PFSK-1 (cell line): ENCODE data around the gene KCNMB2.

Experiments
- POLR2AphosphoS5 ChIP-seq: IDR thresholded peaks from 2 replicates; pipeline ENCODE4 v1.6.1; 2012; ENCODE audit warnings: low read depth, mild to moderate bottlenecking, control low read depth, low read length, moderate library complexity
- REST ChIP-seq, 2 experiments: IDR thresholded peaks; 2 replicates each; pipeline versions ENCODE4 v1.6.1 to v1.8.0; 2011 to 2012; ENCODE audit warnings: low read depth in 2 of 2, low read length in 2 of 2, control low read depth in 1 of 2, inconsistent platforms in 1 of 2, mild to moderate bottlenecking in 1 of 2, moderate library complexity in 1 of 2; ENCODE audit not compliant: insufficient read depth in 1 of 2
- SIN3A ChIP-seq: IDR thresholded peaks from 2 replicates; pipeline ENCODE4 v1.6.1; 2012; ENCODE audit warnings: mild to moderate bottlenecking, low read length, moderate library complexity, borderline replicate concordance; ENCODE audit not compliant: insufficient read depth
- TAF1 ChIP-seq: IDR thresholded peaks from 2 replicates; pipeline ENCODE4 v1.6.1; 2012; ENCODE audit warnings: low read length, control low read depth, borderline replicate concordance; ENCODE audit not compliant: insufficient read depth

- TF ChIP-seq POLR2AphosphoS5 (no peak), REST (IDR thresholded peaks at IDR 0.05; ENCODE audit: insufficient read depth in 1 of 2, low read depth in 2 of 2, low read length in 2 of 2) (no peak), TAF1 (no peak), SIN3A (no peak)
Observed at GRCh38 chr3:178540184-178540583, 3.9 kb downstream of the KCNMB2 start.
